ENCODE data around the gene NEURL4.

Gene NEURL4

DNA sequence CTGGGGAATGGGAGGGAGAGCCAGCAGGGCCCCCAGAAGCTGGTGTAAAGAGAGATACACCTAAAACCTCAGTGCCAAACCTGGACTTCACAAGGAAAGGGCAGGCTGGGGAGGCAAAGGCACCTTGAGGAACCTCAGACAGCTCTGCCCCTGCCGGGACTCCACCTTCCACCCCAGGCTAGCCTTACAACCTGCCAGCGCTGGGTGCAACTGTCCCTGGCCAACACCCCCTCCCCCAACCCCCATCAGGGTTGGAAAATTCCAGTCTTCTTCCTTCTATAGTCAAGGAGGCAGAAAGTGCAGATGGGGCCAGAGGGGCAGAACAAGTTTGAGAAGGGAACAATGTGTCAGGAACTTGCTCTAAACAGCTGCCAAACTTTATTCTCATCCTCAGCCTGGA is 36.9 kb downstream of the NEURL4 start:
- TF ChIP-seq CTCF (conservative IDR thresholded peaks at IDR 0.05), result no peak
- no peak for TF ChIP-seq ZFX (IDR thresholded peaks at IDR 0.05)
- H3K27ac ChIP-seq, result no peak overlapping the region

GRCh38 chr17:7290685-7291084 is 38.5 kb downstream of the NEURL4 start:
- no peak overlapping the region for H3K27ac ChIP-seq
- TF ChIP-seq ZFX (IDR thresholded peaks at IDR 0.05), result no peak
- no peak for TF ChIP-seq CTCF (conservative IDR thresholded peaks at IDR 0.05)

DNA sequence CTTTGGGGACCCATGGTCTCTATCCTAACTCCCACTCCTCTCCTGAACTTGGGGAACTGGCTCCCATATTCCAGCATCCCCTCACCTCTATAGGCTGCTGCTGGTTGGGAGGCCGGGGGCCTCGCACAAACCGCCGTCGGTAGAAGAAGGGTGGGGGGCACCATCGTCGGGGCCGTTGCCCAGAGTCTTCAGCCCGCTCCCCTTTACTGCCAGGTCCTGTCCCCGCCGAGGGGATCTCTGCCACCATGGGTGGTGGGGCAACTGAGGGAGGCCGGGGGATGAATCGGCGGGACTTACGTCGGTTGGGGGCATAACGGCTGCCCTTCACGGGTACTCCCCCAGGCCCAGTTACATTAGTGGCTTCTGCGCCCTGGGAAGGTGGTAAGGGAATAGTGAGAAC is 39.0 kb downstream of the NEURL4 start:
- TF ChIP-seq ZFX (IDR thresholded peaks at IDR 0.05) (no peak), CTCF (conservative IDR thresholded peaks at IDR 0.05) (no peak)

GRCh38 chr17:7289256-7290032 is 39.7 kb downstream of the NEURL4 start:
- H3K27ac ChIP-seq, result no peak overlapping the region
- TF ChIP-seq ZFX (IDR thresholded peaks at IDR 0.05) (no peak), CTCF (conservative IDR thresholded peaks at IDR 0.05) (no peak)

More for the DNA sequence above, 39.0 kb downstream of the NEURL4 start:
- H3K27ac ChIP-seq, result no peak overlapping the region

GRCh38 chr17:7285679-7286078 is 43.5 kb downstream of the NEURL4 start:
- H3K27ac ChIP-seq, result no peak overlapping the region
- no peak for TF ChIP-seq ZFX (IDR thresholded peaks at IDR 0.05)
- TF ChIP-seq CTCF (conservative IDR thresholded peaks at IDR 0.05), result no peak

DNA sequence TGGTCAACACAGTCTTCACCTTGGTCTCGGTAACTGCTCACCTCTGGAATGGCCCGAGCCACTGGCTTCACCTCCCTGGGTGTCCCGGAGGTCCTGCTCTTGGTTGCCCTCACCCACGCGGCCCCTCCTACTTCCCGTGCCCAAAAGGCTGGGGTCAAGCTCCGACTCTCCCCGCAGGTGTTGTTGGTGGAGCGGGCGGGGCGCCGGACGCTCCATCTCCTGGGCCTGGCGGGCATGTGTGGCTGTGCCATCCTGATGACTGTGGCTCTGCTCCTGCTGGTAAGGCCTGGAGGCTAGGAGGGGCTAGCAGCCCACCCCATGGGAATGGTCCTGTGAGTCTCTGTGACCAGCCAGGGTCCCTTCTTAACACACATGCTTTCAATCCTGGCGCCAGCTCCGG is 44.2 kb downstream of the NEURL4 start:
- TF ChIP-seq ZFX (IDR thresholded peaks at IDR 0.05) (no peak), CTCF (conservative IDR thresholded peaks at IDR 0.05) (no peak)
- H3K27ac ChIP-seq, result no peak overlapping the region

GRCh38 chr17:7283471-7284216 is 45.5 kb downstream of the NEURL4 start:
- H3K27ac ChIP-seq, result no peak overlapping the region
- TF ChIP-seq ZFX (IDR thresholded peaks at IDR 0.05), result no peak
- TF ChIP-seq CTCF (conservative IDR thresholded peaks at IDR 0.05), result no peak
